BLaER1 (cell line): ENCODE results near the gene ITPKB.

Experiments
- H3K27ac ChIP-seq: shearing (Covaris generic); formaldehyde crosslinking; 2 replicates; pipeline ENCODE4 v1.8.1; 2022
- H3K27me3 ChIP-seq: shearing (Covaris generic); formaldehyde crosslinking; 2 replicates; pipeline ENCODE4 v1.8.1; 2022
- H3K36me3 ChIP-seq: shearing (Covaris generic); formaldehyde crosslinking; 2 replicates; pipeline ENCODE4 v1.8.1; 2022
- H3K4me1 ChIP-seq: shearing (Covaris generic); formaldehyde crosslinking; 2 replicates; pipeline ENCODE4 v1.8.1; 2022
- H3K4me2 ChIP-seq: shearing (Covaris generic); formaldehyde crosslinking; 2 replicates; pipeline ENCODE4 v1.8.1; 2022
- H3K4me3 ChIP-seq: shearing (Covaris generic); formaldehyde crosslinking; 2 replicates; pipeline ENCODE4 v1.8.1; 2022
- H3K9ac ChIP-seq: shearing (Covaris generic); formaldehyde crosslinking; 2 replicates; pipeline ENCODE4 v1.8.1; 2022
- H3K9me3 ChIP-seq: shearing (Covaris generic); formaldehyde crosslinking; 2 replicates; pipeline ENCODE4 v1.8.1; 2022
- H4K20me1 ChIP-seq: shearing (Covaris generic); formaldehyde crosslinking; 2 replicates; pipeline ENCODE4 v1.8.1; 2022
- Cebpa-rat ChIP-seq: shearing (Covaris generic); IDR thresholded peaks from 2 replicates; pipeline ENCODE4 v1.8.1; 2022

The ITPKB gene

GRCh38 chr1:226637147-226637935 is 101.7 kb downstream of the ITPKB start:
- Histone ChIP-seq H3K9ac (no peak overlapping the region), H3K36me3 (peaks cover 58% of the 10 kb centered on the region), H3K27me3 (no peaks in the 10 kb centered on the region), H4K20me1 (peaks cover 17% of the 10 kb centered on the region; the same call in 1 of the 2 replicates), H3K27ac (no peak overlapping the region), H3K4me3 (no peak overlapping the region), H3K4me1 (peaks cover 88% of the 10 kb centered on the region), H3K4me2 (peak overlapping the region; percentile 81; the same call in 1 of the 2 replicates), H3K9me3 (no peaks in the 10 kb centered on the region)
- no peak for TF ChIP-seq Cebpa-rat

GRCh38 chr1:226636847-226637096 is 102.3 kb downstream of the ITPKB start:
- H3K4me1 ChIP-seq = peaks cover 88% of the 10 kb centered on the region
- no peak overlapping the region for H3K4me3 ChIP-seq
- no peaks in the 10 kb centered on the region for H3K27me3 ChIP-seq
- peaks cover 17% of the 10 kb centered on the region; the same call in 1 of the 2 replicates for H4K20me1 ChIP-seq
- no peak overlapping the region for H3K9ac ChIP-seq
- no peak for TF ChIP-seq Cebpa-rat
- H3K27ac ChIP-seq = no peak overlapping the region
- peaks cover 53% of the 10 kb centered on the region for H3K36me3 ChIP-seq
- H3K9me3 ChIP-seq = no peaks in the 10 kb centered on the region
- peak overlapping the region; percentile 81 for H3K4me2 ChIP-seq

DNA sequence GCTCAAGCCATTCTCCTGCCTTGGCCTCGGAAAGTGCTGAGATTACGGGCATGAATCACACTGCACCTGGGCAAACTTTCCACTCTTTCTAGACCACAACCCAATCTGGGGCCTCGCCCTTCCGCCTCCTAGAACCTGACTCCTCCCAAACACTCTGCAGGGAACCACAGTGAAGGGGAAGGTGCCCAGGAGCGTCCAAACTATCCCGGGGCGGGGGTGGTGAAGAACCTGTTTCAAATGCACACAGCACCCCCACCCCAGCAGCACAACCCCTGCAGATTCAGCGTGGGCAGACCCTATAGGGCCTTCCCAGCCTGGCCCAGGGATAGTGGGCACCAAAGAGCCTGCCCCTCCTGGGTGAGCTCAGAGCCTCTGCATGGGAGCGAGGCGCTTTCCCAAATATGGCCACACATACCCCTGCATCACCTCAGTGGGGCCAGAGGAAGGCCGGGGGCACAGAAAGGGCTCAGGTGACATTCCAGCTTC is 103.6 kb downstream of the ITPKB start:
- peaks cover 17% of the 10 kb centered on the region; the same call in 1 of the 2 replicates for H4K20me1 ChIP-seq
- no peak overlapping the region for H3K4me3 ChIP-seq
- peaks cover 88% of the 10 kb centered on the region for H3K4me1 ChIP-seq
- peaks cover 47% of the 10 kb centered on the region for H3K36me3 ChIP-seq
- no peaks in the 10 kb centered on the region for H3K9me3 ChIP-seq
- no peaks in the 10 kb centered on the region for H3K27me3 ChIP-seq
- peak overlapping the region; percentile 22; the same call in 1 of the 2 replicates for H3K9ac ChIP-seq
- H3K4me2 ChIP-seq = peak overlapping the region; percentile 81
- peak overlapping the region; percentile 31; the same call in 1 of the 2 replicates for H3K27ac ChIP-seq
- no peak for TF ChIP-seq Cebpa-rat

DNA sequence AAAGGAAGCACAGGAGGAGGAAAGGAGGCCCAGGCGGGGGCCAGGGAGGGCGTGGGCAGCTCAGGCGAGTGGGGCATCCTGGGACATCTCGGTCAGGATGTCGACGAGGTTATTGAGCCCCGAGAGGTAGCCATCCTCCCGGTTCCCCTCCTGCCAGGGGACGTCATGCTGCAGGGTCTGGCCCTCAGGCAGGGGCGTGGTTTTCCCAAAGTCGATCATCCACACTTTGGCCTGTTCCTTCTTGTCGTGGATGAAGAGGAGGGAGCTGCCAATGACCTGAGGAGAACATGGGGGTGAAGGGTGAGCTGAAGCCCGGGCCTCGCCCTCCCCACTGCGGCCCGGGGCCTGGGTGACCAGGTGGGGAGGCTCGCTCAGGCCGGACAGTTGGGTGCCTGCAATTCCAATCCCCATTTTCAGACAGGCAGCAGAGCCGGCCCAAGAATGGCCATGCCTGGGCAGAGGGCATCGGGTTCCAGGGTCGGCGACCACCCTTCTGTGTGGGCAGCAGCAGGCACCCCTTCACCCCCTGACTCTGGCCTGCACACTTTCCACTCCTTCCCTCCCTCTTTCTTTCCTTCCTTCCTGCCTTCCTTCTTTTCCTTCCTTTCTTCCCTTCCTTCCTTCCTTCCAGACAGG is 104.4 kb downstream of the ITPKB start:
- TF ChIP-seq Cebpa-rat = no peak
- Histone ChIP-seq H3K36me3 (peaks cover 53% of the 10 kb centered on the region), H3K27me3 (no peaks in the 10 kb centered on the region), H3K4me1 (peaks cover 80% of the 10 kb centered on the region), H3K4me2 (peak overlapping the region; percentile 81), H3K9ac (peak overlapping the region; percentile 22; the same call in 1 of the 2 replicates), H3K27ac (0 out of 2 replicates have a peak overlapping the region, but pooled peaks have one; percentile 20), H3K9me3 (no peaks in the 10 kb centered on the region), H3K4me3 (no peak overlapping the region), H4K20me1 (peaks cover 17% of the 10 kb centered on the region; the same call in 1 of the 2 replicates)

DNA sequence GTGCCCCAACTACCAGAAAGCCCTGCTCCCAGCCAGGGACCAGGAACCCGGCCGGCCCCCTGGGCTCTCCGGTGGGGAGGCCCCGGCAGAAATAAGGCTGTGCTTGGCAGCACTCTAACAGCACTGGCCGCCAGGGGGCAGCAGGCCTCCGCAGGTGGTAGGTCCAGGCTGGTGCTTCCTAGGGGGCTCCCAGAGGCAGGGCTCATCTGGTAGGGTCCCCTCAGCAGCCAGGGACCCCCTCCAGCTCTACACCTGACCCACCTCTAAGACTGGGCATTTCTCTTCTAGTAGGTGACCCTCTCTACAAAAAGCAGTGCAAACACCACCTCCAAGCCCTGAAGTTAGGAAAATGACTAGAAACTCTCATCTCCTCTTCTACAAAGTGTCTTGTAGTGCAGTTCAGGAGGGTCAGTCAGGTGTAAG is 104.9 kb downstream of the ITPKB start:
- TF ChIP-seq Cebpa-rat = no peak
- Histone ChIP-seq H3K4me2 (peak overlapping the region; percentile 81), H3K27me3 (no peaks in the 10 kb centered on the region), H3K4me3 (no peak overlapping the region), H3K36me3 (peaks cover 52% of the 10 kb centered on the region), H3K9ac (no peak overlapping the region), H3K4me1 (peaks cover 75% of the 10 kb centered on the region), H4K20me1 (peaks cover 17% of the 10 kb centered on the region; the same call in 1 of the 2 replicates), H3K27ac (no peak overlapping the region), H3K9me3 (no peaks in the 10 kb centered on the region)

DNA sequence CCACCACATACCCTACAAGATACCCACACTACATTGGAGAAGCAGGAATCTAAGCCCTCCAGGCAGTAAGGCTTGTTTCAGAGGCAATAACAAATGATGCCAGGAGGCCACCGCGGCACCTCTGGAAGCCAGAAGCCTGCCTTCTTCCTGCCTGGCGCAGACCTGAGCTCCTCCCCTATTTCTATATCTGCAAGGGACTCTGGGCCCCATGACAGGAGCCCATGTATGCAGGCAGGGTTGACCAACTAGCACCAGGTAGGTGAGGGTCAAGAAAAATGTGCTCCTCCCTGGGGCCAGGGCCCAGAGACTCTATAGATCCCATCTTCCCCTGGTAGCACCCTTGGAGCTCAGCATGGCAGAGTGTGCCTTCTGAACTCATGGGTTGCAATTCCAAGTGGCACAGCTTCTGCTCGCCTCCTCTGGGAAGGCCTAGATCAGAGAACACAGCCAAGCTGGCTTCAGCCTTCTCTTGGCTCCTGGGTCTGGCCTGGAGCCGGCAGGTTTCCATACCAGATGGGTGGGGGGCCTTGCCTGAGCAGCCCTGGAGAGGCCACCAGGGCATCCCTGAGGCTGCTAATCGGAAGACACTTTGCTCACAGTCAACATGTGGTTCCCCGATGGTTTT is 105.4 kb downstream of the ITPKB start:
- peak overlapping the region; percentile 81 for H3K4me2 ChIP-seq
- peak overlapping the region; percentile 36; the same call in 1 of the 2 replicates for H3K9ac ChIP-seq
- H3K4me1 ChIP-seq = peaks cover 72% of the 10 kb centered on the region
- peak overlapping the region; percentile 18; the same call in 1 of the 2 replicates for H3K27ac ChIP-seq
- H3K36me3 ChIP-seq = peaks cover 47% of the 10 kb centered on the region
- TF ChIP-seq Cebpa-rat = no peak
- H3K9me3 ChIP-seq = no peaks in the 10 kb centered on the region
- peaks cover 17% of the 10 kb centered on the region; the same call in 1 of the 2 replicates for H4K20me1 ChIP-seq
- H3K4me3 ChIP-seq = no peak overlapping the region
- no peaks in the 10 kb centered on the region for H3K27me3 ChIP-seq

DNA sequence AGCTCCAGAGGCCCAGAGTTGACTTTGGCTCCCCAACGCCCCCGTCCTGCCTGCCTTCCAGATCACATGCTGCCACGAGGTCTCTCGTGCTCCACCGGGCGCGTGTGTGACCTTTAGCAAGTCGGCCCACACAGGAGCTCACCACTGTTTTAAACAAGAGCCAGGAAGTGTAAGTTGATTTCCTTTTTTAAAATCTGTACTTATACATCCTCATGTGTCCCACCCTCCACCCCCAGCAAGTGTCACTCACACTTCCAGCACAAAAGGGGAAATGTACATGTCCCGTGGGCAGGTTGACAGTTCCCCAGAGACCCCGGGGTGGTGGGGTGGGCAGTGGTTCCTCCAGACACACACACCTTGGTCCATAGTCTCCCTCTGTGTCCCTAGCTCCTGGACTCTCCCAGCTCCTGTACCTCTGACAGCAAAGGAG is 106.1 kb downstream of the ITPKB start:
- Histone ChIP-seq H3K4me2 (peak overlapping the region; percentile 81), H3K36me3 (peaks cover 40% of the 10 kb centered on the region), H3K4me3 (no peak overlapping the region), H3K9ac (peak overlapping the region; percentile 36), H3K27ac (peak overlapping the region; percentile 18), H4K20me1 (peaks cover 17% of the 10 kb centered on the region; the same call in 1 of the 2 replicates), H3K4me1 (peaks cover 72% of the 10 kb centered on the region), H3K9me3 (no peaks in the 10 kb centered on the region), H3K27me3 (no peaks in the 10 kb centered on the region)
- TF ChIP-seq Cebpa-rat = no peak

GRCh38 chr1:226632169-226632879 is 106.8 kb downstream of the ITPKB start:
- H4K20me1 ChIP-seq = peaks cover 17% of the 10 kb centered on the region; the same call in 1 of the 2 replicates
- H3K4me3 ChIP-seq = no peak overlapping the region
- no peak for TF ChIP-seq Cebpa-rat
- peak overlapping the region; percentile 81 for H3K4me2 ChIP-seq
- H3K9ac ChIP-seq = peak overlapping the region; percentile 36; the same call in 1 of the 2 replicates
- H3K9me3 ChIP-seq = no peaks in the 10 kb centered on the region
- H3K27ac ChIP-seq = peak overlapping the region; percentile 37
- H3K36me3 ChIP-seq = peaks cover 34% of the 10 kb centered on the region
- no peaks in the 10 kb centered on the region for H3K27me3 ChIP-seq
- H3K4me1 ChIP-seq = peaks cover 74% of the 10 kb centered on the region
